Measurements from ENCODE around the gene CCDC197. TPM values are rescaled to one million over a fixed set of nuclear protein-coding genes. Genes with fewer than 3 reads are reported as not detected.

CCDC197 gene
- total and polyA plus RNA-seq, 4 donors = not detected

DNA sequence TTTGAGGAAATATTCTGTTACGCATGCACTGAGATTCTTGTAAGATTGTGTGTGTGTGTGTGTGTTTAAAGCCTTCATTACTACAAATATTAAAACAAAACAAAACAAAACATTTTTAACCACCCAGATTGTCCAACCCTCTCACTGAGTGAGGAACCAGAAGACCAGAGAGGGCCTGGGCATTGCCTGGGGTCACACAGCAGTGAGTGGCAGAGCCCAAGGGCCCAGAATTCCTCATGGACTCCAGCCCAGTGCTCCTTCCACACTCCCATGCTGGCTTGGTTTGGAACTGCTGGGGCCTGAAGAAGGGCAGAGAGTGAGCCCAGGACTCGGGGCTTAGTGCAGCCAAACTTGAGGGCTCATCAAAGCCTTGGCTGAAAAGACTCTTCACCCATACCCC is 27.4 kb downstream of the CCDC197 start:
- Histone ChIP-seq H3K9me3 (ENCODE audit: control insufficient read depth in 4 of 4, low read length in 3 of 4) (no peaks in the 10 kb centered on the region), H3K4me3 (ENCODE audit: low read depth in 1 of 3, low read length in 3 of 3) (no peak overlapping the region), H3K27me3 (ENCODE audit: control insufficient read depth in 4 of 4, insufficient read depth in 4 of 4, low read length in 3 of 4) (no peaks in the 10 kb centered on the region), H3K27ac (ENCODE audit: low read depth in 1 of 2, low read length in 2 of 2) (no peak overlapping the region), H3K9ac (ENCODE audit: low read depth in 1 of 2, low read length in 2 of 2) (no peak overlapping the region), H3K36me3 (ENCODE audit: control insufficient read depth in 4 of 4, insufficient read depth in 3 of 4, low read depth in 1 of 4, low read length in 3 of 4) (no peaks in the 10 kb centered on the region), H3K4me1 (ENCODE audit: control insufficient read depth in 4 of 4, insufficient read depth in 4 of 4, low read length in 3 of 4) (peaks cover 2 to 19% (median 8%) of the 10 kb centered on the region in 4 donors)
- WGBS = 94% methylated on average over 2 of the region's 2 CpGs
- DNase-seq (ENCODE audit: low spot score) = no peak
- TF ChIP-seq, protein P1, sequence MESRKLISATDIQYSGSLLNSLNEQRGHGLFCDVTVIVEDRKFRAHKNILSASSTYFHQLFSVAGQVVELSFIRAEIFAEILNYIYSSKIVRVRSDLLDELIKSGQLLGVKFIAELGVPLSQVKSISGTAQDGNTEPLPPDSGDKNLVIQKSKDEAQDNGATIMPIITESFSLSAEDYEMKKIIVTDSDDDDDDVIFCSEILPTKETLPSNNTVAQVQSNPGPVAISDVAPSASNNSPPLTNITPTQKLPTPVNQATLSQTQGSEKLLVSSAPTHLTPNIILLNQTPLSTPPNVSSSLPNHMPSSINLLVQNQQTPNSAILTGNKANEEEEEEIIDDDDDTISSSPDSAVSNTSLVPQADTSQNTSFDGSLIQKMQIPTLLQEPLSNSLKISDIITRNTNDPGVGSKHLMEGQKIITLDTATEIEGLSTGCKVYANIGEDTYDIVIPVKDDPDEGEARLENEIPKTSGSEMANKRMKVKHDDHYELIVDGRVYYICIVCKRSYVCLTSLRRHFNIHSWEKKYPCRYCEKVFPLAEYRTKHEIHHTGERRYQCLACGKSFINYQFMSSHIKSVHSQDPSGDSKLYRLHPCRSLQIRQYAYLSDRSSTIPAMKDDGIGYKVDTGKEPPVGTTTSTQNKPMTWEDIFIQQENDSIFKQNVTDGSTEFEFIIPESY (IDR thresholded peaks at IDR 0.05) = no peak
- no peak for TF ChIP-seq NR2F2 (IDR thresholded peaks at IDR 0.05)
- no peak for TF ChIP-seq GABPA (IDR thresholded peaks at IDR 0.05 in 1 of 2, conservative IDR thresholded peaks at IDR 0.05 in 1 of 2)
- TF ChIP-seq RXRA (IDR thresholded peaks at IDR 0.05) = no peak
- TF ChIP-seq TAF1 (conservative IDR thresholded peaks at IDR 0.05) = no peak
- no peak for TF ChIP-seq HNF4G (IDR thresholded peaks at IDR 0.05)
- TF ChIP-seq RAD21 (IDR thresholded peaks at IDR 0.05) = no peak
- no peak for TF ChIP-seq YY1 (IDR thresholded peaks at IDR 0.05)
- TF ChIP-seq, protein P2, sequence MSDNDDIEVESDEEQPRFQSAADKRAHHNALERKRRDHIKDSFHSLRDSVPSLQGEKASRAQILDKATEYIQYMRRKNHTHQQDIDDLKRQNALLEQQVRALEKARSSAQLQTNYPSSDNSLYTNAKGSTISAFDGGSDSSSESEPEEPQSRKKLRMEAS (IDR thresholded peaks at IDR 0.05) = no peak
- TF ChIP-seq SP1 (IDR thresholded peaks at IDR 0.05) = no peak
- TF ChIP-seq, protein P3, sequence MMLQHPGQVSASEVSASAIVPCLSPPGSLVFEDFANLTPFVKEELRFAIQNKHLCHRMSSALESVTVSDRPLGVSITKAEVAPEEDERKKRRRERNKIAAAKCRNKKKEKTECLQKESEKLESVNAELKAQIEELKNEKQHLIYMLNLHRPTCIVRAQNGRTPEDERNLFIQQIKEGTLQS (IDR thresholded peaks at IDR 0.05) = no peak
- TF ChIP-seq HNF4A (conservative IDR thresholded peaks at IDR 0.05) = no peak
- TF ChIP-seq, protein P4, sequence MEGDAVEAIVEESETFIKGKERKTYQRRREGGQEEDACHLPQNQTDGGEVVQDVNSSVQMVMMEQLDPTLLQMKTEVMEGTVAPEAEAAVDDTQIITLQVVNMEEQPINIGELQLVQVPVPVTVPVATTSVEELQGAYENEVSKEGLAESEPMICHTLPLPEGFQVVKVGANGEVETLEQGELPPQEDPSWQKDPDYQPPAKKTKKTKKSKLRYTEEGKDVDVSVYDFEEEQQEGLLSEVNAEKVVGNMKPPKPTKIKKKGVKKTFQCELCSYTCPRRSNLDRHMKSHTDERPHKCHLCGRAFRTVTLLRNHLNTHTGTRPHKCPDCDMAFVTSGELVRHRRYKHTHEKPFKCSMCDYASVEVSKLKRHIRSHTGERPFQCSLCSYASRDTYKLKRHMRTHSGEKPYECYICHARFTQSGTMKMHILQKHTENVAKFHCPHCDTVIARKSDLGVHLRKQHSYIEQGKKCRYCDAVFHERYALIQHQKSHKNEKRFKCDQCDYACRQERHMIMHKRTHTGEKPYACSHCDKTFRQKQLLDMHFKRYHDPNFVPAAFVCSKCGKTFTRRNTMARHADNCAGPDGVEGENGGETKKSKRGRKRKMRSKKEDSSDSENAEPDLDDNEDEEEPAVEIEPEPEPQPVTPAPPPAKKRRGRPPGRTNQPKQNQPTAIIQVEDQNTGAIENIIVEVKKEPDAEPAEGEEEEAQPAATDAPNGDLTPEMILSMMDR (IDR thresholded peaks at IDR 0.05; ENCODE audit: low read depth, low read length, missing input control) = no peak
- no peak for TF ChIP-seq FOXA2 (IDR thresholded peaks at IDR 0.05)
- TF ChIP-seq, protein P5, sequence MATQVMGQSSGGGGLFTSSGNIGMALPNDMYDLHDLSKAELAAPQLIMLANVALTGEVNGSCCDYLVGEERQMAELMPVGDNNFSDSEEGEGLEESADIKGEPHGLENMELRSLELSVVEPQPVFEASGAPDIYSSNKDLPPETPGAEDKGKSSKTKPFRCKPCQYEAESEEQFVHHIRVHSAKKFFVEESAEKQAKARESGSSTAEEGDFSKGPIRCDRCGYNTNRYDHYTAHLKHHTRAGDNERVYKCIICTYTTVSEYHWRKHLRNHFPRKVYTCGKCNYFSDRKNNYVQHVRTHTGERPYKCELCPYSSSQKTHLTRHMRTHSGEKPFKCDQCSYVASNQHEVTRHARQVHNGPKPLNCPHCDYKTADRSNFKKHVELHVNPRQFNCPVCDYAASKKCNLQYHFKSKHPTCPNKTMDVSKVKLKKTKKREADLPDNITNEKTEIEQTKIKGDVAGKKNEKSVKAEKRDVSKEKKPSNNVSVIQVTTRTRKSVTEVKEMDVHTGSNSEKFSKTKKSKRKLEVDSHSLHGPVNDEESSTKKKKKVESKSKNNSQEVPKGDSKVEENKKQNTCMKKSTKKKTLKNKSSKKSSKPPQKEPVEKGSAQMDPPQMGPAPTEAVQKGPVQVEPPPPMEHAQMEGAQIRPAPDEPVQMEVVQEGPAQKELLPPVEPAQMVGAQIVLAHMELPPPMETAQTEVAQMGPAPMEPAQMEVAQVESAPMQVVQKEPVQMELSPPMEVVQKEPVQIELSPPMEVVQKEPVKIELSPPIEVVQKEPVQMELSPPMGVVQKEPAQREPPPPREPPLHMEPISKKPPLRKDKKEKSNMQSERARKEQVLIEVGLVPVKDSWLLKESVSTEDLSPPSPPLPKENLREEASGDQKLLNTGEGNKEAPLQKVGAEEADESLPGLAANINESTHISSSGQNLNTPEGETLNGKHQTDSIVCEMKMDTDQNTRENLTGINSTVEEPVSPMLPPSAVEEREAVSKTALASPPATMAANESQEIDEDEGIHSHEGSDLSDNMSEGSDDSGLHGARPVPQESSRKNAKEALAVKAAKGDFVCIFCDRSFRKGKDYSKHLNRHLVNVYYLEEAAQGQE (IDR thresholded peaks at IDR 0.05) = no peak
- TF ChIP-seq JUND (IDR thresholded peaks at IDR 0.05) = no peak
- no peak for TF ChIP-seq FOXA1 (IDR thresholded peaks at IDR 0.05)
- no peak for TF ChIP-seq EGR1 (IDR thresholded peaks at IDR 0.05; ENCODE audit: low read depth in 2 of 2)
